Kidney epithelial cell (primary cell): ENCODE data around the gene TGFBR2. TPM values are rescaled to one million over a fixed set of nuclear protein-coding genes. Genes with fewer than 3 reads are reported as not detected.

Source experiments
- DNase-seq: peaks from one replicate; pipeline ENCODE4 v3.0.0-alpha.2; 2010; ENCODE audit warnings: low read depth
- H3K27me3 ChIP-seq: 2 replicates; pipeline ENCODE4 v1.6.0; 2011; ENCODE audit warnings: low read length; ENCODE audit not compliant: control insufficient read depth, insufficient read depth
- H3K36me3 ChIP-seq: 2 replicates; pipeline ENCODE4 v1.5.1; 2011; ENCODE audit warnings: low read length; ENCODE audit not compliant: control insufficient read depth, insufficient read depth
- H3K4me3 ChIP-seq: 2 replicates; pipeline ENCODE4 v1.5.1; 2011; ENCODE audit warnings: low read depth, mild to moderate bottlenecking, control low read depth, low read length
- CTCF ChIP-seq: IDR thresholded peaks from 2 replicates; pipeline ENCODE4 v1.5.1; 2011; ENCODE audit warnings: mild to moderate bottlenecking, moderate library complexity, low read length, control low read depth, inconsistent platforms; ENCODE audit not compliant: insufficient read depth, poor library complexity, severe bottlenecking
- total RNA-seq: library from RNA; depleted of rRNA; stranded (reverse); fragments of >200 nt; gene quantifications from 2 replicates; pipeline ENCODE4 v1.2.3, GENCODE V29; 2015

The TGFBR2 gene
- total RNA-seq, 1 donor from 2014 or later, result 33.4 TPM

GRCh38 chr3:30681649-30682211 is 75.3 kb downstream of the TGFBR2 start:
- Histone ChIP-seq H3K27me3 (no peaks in the 10 kb centered on the region), H3K4me3 (no peak overlapping the region), H3K36me3 (peaks cover 3% of the 10 kb centered on the region)
- TF ChIP-seq CTCF, result no peak
- no peak for DNase-seq

- no peaks in the 10 kb centered on the region for H3K27me3 ChIP-seq
- H3K36me3 ChIP-seq, result peaks cover 2% of the 10 kb centered on the region
- TF ChIP-seq CTCF, result no peak
- H3K4me3 ChIP-seq, result no peak overlapping the region
- DNase-seq, result no peak
These were observed 76.2 kb downstream of the TGFBR2 start for GRCh38 chr3:30682434-30683155.

GRCh38 chr3:30683769-30684168 is 77.4 kb downstream of the TGFBR2 start:
- H3K27me3 ChIP-seq, result no peaks in the 10 kb centered on the region
- no peak for TF ChIP-seq CTCF
- H3K36me3 ChIP-seq, result peaks cover 2% of the 10 kb centered on the region
- no peak overlapping the region for H3K4me3 ChIP-seq
- DNase-seq, result no peak

GRCh38 chr3:30684356-30684755 is 78.0 kb downstream of the TGFBR2 start:
- Histone ChIP-seq H3K4me3 (no peak overlapping the region), H3K27me3 (no peaks in the 10 kb centered on the region), H3K36me3 (peaks cover 2% of the 10 kb centered on the region)
- TF ChIP-seq CTCF, result no peak
- no peak for DNase-seq

- Histone ChIP-seq H3K36me3 (peaks cover 2% of the 10 kb centered on the region), H3K27me3 (no peaks in the 10 kb centered on the region), H3K4me3 (no peak overlapping the region)
- no peak for DNase-seq
- TF ChIP-seq CTCF, result no peak
These were observed 78.9 kb downstream of the TGFBR2 start for GRCh38 chr3:30685267-30685667.

- no peak overlapping the region for H3K4me3 ChIP-seq
- peaks cover 3% of the 10 kb centered on the region for H3K36me3 ChIP-seq
- no peaks in the 10 kb centered on the region for H3K27me3 ChIP-seq
- no peak for TF ChIP-seq CTCF
- DNase-seq, result no peak
These were observed 79.8 kb downstream of the TGFBR2 start for GRCh38 chr3:30686176-30686575.
